Keratinocyte (primary cell): Measurements from ENCODE around the gene TNNC2.

Experiments used
- EZH2 ChIP-seq: IDR thresholded peaks from one replicate; pipeline ENCODE4 v1.6.1; 2012; ENCODE audit warnings: inconsistent platforms, mild to moderate bottlenecking, low read length, moderate library complexity
- TF ChIP-seq, protein P1 (sequence below), 3 experiments: IDR thresholded peaks in 1 of 3; conservative IDR thresholded peaks in 1 of 3; optimal IDR thresholded peaks in 1 of 3; 2 replicates in 2 of 3; 3 replicates in 1 of 3; pipeline versions ENCODE3 to v1.5.1; 2011; ENCODE audit warnings: low read length in 3 of 3, mild to moderate bottlenecking in 3 of 3, moderate library complexity in 2 of 3, control low read depth in 1 of 3, inconsistent platforms in 1 of 3; ENCODE audit not compliant: insufficient read depth in 2 of 3; ENCODE audit errors: extremely low read depth in 1 of 3

- TF ChIP-seq EZH2: no peak
- TF ChIP-seq, protein P1, sequence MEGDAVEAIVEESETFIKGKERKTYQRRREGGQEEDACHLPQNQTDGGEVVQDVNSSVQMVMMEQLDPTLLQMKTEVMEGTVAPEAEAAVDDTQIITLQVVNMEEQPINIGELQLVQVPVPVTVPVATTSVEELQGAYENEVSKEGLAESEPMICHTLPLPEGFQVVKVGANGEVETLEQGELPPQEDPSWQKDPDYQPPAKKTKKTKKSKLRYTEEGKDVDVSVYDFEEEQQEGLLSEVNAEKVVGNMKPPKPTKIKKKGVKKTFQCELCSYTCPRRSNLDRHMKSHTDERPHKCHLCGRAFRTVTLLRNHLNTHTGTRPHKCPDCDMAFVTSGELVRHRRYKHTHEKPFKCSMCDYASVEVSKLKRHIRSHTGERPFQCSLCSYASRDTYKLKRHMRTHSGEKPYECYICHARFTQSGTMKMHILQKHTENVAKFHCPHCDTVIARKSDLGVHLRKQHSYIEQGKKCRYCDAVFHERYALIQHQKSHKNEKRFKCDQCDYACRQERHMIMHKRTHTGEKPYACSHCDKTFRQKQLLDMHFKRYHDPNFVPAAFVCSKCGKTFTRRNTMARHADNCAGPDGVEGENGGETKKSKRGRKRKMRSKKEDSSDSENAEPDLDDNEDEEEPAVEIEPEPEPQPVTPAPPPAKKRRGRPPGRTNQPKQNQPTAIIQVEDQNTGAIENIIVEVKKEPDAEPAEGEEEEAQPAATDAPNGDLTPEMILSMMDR (optimal IDR thresholded peaks at IDR 0.05 in 1 of 3, IDR thresholded peaks at IDR 0.05 in 1 of 3, conservative IDR thresholded peaks at IDR 0.05 in 1 of 3; ENCODE audit: extremely low read depth in 1 of 3, insufficient read depth in 2 of 3, low read length in 3 of 3): no peak
Observed at GRCh38 chr20:45796337-45797065, 30.6 kb downstream of the TNNC2 start.
